IMR-90 (cell line): ENCODE results near the gene COQ8A.

Experiments used
- CEBPB ChIP-seq: IDR thresholded peaks from 2 replicates; pipeline ENCODE4 v1.6.1; 2012; ENCODE audit warnings: low read depth, low read length, improper control_type of control experiment
- CTCF ChIP-seq: conservative IDR thresholded peaks from 2 replicates; pipeline ENCODE4 v1.5.1; 2012; ENCODE audit warnings: mild to moderate bottlenecking, low read depth, low read length, improper control_type of control experiment
- FOS ChIP-seq: fragments of 150-350 bp; IDR thresholded peaks from 2 replicates; pipeline ENCODE4 v1.6.1; 2016; ENCODE audit warnings: low read depth, low read length
- MAFK ChIP-seq: IDR thresholded peaks from 2 replicates; pipeline ENCODE4 v1.6.1; 2012; ENCODE audit warnings: low read depth, low read length, improper control_type of control experiment
- MAZ ChIP-seq: IDR thresholded peaks from 2 replicates; pipeline ENCODE4 v1.6.1; 2012; ENCODE audit warnings: low read depth, mild to moderate bottlenecking, low read length, improper control_type of control experiment, moderate library complexity, borderline replicate concordance
- MXI1 ChIP-seq: IDR thresholded peaks from 2 replicates; pipeline ENCODE4 v1.6.1; 2012; ENCODE audit warnings: low read depth, mild to moderate bottlenecking, low read length, moderate library complexity, borderline replicate concordance
- POLR2A ChIP-seq: IDR thresholded peaks from 2 replicates; pipeline ENCODE4 v1.6.1; 2012; ENCODE audit warnings: mild to moderate bottlenecking, low read depth, low read length
- RAD21 ChIP-seq: IDR thresholded peaks from 2 replicates; pipeline ENCODE4 v1.6.1; 2012; ENCODE audit warnings: low read length, improper control_type of control experiment
- RCOR1 ChIP-seq: IDR thresholded peaks from 2 replicates; pipeline ENCODE4 v1.6.1; 2012; ENCODE audit warnings: mild to moderate bottlenecking, low read length, improper control_type of control experiment; ENCODE audit not compliant: insufficient replicate concordance
- RFX5 ChIP-seq: IDR thresholded peaks from 2 replicates; pipeline ENCODE4 v1.8.0; 2012; ENCODE audit warnings: low read depth, mild to moderate bottlenecking, low read length, moderate library complexity
- SMC3 ChIP-seq: fragments of 150-350 bp; IDR thresholded peaks from 2 replicates; pipeline ENCODE4 v1.6.1; 2016; ENCODE audit warnings: low read depth, mild to moderate bottlenecking, antibody characterized with exemption, low read length, moderate library complexity
- USF2 ChIP-seq: fragments of 150-350 bp; IDR thresholded peaks from 2 replicates; pipeline ENCODE4 v1.6.1; 2017; ENCODE audit warnings: mild to moderate bottlenecking, antibody characterized with exemption, low read length, low read depth

- no peak for TF ChIP-seq CEBPB
- no peak for TF ChIP-seq POLR2A
- TF ChIP-seq USF2, result no peak
- no peak for TF ChIP-seq CTCF
- no peak for TF ChIP-seq RAD21
- TF ChIP-seq MAFK, result no peak
- no peak for TF ChIP-seq RFX5
- TF ChIP-seq RCOR1, result no peak
- TF ChIP-seq MAZ, result no peak
- no peak for TF ChIP-seq FOS
- no peak for TF ChIP-seq MXI1
- TF ChIP-seq SMC3, result no peak
Observed at GRCh38 chr1:226985239-226985838, 45.2 kb downstream of the COQ8A start.
